H1 (cell line): Measurements from ENCODE around the gene TPRX1. TPM values are rescaled to one million over a fixed set of nuclear protein-coding genes. Genes with fewer than 3 reads are reported as not detected.

Experiments
- RNF2 ChIP-seq: fragments of 200-900, 300-1000 bp; sonication (generic); IDR thresholded peaks from 2 replicates; pipeline ENCODE4 v1.7.1; 2016; ENCODE audit warnings: borderline replicate concordance, low read depth, mild to moderate bottlenecking, antibody characterized with exemption, low read length; ENCODE audit not compliant: poor library complexity, severe bottlenecking; ENCODE audit errors: missing control alignments
- polyA plus RNA-seq, 7 experiments: library from polyadenylated mRNA; depleted of rRNA in 3 of 7; stranded (reverse) in 5 of 7; unstranded in 2 of 7; fragments of >200 nt in 5 of 7; fragments of 200-250 nt in 2 of 7; gene quantifications; 1 replicate in 5 of 7; 2 replicates in 1 of 7; 4 replicates in 1 of 7; pipeline versions ENCODE4 v1.2.1 to v1.2.3, GENCODE V29; 2011 to 2013; ENCODE audit warnings: missing spikeins in 2 of 7, mixed read lengths in 2 of 7
- total RNA-seq: library from RNA; stranded (reverse); fragmentation: NEBNext Ultra II Directional; extraction: Animal tissue kit (Norgen Biotek cat#: 25700); gene quantifications from 2 replicates; pipeline ENCODE4 v1.2.1, GENCODE V29; 2021
- TF ChIP-seq, protein P1 (sequence below): IDR thresholded peaks from 2 replicates; pipeline ENCODE4 v1.6.1; 2011; ENCODE audit warnings: low read length, improper control_type of control experiment

Gene TPRX1
- total and polyA plus RNA-seq, 2 of the 8 experiments (the other 6 are each of a cell fraction or from before 2014, with no cell fraction given) = 0.03 TPM; not detected in 1

DNA sequence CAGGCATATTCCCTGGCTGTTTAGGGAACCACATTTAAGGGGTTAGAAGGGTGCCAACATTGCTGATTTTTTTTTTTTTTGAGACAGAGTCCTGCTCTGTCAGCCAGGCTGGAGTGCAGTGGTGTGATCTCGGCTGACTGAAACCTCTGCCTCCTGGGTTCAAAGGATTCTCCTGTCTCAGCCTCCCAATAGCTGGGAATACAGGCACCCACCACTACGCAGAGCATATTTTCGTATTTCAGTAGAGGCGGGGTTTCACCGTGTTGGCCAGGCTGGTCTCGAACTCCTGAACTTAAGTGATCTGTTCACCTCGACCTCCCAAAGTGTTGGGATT, 9.6 kb upstream of the TPRX1 start (continued):
- TF ChIP-seq, protein P1, sequence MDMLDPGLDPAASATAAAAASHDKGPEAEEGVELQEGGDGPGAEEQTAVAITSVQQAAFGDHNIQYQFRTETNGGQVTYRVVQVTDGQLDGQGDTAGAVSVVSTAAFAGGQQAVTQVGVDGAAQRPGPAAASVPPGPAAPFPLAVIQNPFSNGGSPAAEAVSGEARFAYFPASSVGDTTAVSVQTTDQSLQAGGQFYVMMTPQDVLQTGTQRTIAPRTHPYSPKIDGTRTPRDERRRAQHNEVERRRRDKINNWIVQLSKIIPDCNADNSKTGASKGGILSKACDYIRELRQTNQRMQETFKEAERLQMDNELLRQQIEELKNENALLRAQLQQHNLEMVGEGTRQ = no peak
- TF ChIP-seq RNF2 = no peak
